ENCODE data around the gene USH1G.
"Not testable (repeated sequence)": the region's sequence is repeated elsewhere in the genome, so short reads cannot be mapped to it uniquely, and the experiment has no call there.

USH1G gene

DNA sequence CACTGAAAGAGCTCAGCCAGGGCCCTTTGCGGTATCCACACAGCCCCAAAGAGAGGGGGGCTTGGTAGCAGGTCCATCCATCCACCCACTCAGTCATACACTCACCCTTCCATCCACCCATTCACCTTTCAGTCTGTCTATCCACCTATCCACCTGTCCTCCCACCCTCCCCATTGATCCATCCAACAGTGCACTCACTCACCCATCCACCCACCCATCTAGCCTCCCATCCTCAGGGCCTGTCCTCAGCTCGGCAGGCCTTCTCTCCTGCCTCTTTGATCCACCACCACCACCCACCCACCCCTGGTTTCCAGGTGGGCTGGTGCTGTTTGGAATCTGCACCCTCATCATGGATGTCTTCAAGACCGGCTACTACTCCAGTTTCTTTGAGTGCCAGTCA, 2.2 kb upstream of the USH1G start:
- DNase-seq = no peak

DNA sequence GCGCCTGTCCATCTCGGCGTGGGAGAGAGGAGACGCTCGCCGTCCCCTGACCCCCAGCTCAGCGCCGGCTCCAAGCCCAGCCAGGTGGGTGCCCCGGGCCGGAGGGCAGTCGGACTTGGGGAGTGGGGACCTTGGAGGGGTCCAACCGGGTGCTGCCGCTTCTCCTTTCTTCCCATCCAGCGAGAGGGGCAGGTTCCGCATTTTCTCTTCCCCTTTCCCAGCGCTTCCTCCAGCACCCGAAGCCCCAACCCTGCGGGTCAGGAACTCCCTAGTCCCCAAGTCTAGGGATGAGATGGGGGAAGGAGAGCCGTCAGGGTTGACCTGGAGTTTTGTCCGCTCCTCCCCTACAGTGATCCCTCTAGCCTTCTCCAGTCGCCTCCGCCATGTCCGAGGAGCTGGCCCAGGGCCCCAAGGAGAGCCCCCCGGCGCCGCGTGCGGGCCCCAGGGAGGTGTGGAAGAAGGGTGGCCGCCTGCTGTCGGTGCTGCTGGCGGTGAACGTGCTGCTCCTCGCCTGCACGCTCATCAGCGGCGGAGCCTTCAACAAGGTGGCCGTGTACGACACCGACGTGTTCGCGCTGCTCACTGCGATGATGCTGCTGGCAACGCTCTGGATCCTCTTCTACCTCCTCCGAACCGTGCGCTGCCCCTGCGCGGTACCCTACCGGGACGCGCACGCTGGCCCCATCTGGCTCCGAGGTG, 1.3 kb upstream of the USH1G start, which contains the start of gene OTOP2:
Gene OTOP2 (plus strand): TSS at position 24 of the 699 bp plus-strand sequence. CDS start 360 bp downstream, at position 384.
- no peak for DNase-seq

DNA sequence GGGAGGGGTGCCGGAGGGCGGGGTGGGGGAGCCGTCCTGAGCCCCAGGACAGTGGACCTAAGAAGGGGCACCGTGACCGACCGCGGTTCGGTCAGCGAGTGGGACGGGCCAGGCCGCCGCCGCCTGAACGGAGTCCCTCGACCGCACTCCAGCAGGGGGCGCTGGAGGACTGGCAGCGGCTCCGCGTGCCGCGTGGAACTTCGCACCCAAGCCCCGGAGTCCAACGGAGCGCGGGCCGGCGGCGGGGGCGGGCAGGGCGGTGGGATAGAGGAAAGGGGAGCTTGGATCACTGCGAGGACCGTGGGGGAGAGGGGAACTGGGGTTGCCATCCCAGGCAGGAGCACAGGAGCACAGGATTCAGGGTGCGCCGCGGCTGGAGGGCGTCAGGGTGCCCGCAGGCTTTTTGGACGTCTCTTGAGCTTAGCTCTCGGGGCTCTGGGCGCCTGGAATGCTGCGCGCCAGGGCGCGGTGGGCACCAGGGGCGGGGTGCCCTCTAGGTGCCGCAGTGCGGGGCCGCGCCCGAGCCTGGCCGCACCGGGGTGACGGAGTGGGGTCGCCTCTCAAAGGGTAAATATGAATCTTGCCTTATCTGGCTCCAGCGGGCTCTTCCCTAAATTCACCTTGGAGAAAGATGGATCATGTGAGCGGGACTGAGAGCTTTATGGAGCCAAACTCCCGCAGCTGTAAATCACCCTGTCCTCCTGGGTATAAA, 639 bp upstream of the USH1G start:
- peak; percentile 82 for DNase-seq

DNA sequence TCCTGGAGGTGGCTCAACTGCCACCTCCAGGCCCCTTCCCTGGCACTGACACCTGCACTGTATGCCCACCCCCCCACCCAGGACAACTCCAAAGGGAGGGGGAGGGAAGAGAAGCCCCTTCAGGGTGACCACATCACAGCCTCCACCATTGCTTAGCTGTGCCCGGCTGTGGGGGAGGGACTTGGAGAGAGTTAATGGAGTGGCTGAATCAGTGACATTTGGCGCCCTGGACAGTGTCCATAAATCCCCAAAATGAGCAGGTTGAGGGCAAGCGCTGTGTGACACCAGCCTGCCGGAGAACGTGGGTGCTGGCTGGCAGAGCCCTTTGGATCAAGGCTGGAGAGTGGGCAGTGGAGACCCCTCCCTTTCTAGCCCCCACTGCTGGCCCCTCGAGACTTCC, 883 bp downstream of the USH1G start:
- DNase-seq = no peak

DNA sequence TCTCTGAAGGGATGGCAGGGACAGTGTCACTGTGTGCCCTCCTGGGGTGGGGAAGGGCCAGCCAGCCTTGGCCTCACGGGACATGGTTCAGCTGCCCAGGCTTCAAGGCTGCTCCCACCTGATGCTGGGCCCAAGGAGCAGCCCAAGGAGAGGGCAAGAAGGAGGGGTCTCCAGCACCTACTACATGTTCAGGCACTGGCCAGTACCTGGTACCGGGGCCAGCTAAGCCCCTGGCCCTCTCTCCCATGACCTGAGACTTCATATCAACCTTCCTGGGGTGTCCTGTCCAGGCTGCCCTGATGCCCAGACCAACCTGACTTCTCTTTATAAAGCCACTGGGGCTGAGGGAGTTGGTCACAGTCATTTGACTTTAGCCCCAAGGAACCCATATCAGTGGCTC, 1.3 kb downstream of the USH1G start:
- DNase-seq = no peak

DNA sequence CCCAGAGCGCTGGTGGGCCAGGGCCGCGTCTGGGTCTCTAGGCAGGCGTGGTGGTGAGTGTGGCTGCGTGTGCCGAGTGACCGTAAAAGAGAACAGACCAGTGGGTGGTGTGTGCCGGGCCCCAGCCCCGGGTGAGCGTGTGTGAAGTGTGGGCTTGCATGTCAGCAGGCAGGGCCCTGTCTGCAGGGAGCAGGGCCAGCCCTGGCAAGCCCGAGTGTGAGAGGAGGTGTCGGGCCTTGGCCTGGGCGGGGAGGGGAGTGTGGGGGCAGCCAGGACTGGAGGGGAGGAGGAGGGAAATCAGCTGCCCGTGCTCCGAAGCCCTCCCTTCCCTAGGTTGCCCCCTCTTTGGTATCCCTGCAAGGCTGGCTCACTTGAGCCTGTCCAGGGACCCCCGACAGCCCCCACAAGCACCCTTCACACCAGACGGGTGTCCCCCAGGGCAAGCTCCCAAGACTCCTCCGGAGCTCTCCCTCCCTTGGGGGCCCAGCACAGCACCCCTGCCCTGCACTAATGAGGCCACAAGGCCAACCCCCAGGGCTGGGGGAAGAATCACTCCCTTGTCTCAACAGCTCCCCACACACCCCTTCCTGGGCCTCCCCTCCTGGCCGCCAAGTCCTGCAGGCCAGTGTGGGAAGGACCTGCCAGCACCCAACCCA, 1.9 kb downstream of the USH1G start:
- no peak for DNase-seq

- DNase-seq = no peak
These were observed 2.4 kb downstream of the USH1G start for GRCh38 chr17:74920642-74921025.

DNA sequence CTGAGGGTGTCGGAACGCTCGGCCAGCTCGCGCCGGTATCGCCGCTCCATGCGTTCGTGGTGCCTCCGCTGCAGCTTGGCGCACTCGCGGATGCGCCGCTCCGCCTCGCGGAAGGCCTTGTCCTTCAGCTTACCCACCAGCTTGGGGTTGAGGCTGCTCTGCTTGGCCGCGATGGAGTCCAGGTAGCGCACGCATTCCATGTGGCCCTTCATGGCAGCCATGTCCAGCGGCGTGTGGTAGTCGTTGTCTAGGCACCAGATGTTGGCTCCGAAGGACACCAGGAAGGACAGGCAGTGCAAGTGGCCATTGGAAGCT, 2.8 kb downstream of the USH1G start:
- no peak for DNase-seq

DNA sequence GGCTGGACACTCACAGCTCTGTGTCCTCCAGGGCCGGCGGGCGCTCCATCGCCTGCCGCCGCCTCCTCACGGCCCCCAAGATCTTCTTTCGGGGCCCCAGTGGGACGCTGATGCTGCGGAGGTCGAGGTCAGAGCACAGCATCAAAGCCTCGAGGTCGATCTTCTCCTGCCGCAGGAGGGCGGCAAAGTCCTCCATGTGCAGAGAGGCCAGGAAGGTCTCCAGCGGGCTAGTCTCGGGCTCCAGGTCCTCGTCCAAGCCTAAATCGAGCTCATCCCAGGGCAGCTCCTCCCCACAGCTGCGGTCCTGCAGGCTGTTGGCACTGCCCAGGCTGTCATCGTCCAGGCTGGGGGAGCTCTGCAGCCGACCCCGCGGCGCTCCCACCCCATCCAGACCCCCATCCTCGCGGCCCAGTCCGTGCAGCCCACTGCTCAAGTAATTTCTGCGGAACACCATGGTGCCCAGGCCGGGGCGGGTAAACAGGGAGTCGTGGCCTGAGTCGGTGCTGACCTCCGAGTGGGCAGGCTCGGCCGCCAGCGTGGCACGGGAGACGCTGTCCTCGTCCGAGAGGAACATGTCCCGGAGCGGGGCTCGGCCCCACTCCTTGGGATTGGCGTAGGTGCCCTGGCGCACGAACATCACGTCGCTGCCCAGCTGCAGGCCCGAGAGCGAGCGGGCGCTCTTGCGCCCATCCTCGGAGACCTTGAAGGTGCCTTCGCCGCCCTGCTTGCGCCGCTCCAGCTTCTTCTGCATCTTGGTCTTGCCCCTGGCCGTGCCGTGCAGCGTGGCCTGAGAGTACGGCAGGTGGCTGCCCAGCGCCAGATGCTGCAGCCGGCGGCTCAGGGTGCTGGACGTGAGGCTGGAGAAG, 3.4 kb downstream of the USH1G start:
- no peak for DNase-seq

- DNase-seq = no peak
These were observed 4.1 kb downstream of the USH1G start for GRCh38 chr17:74918906-74919305.

GRCh38 chr17:74917430-74917829, 5.6 kb downstream of the USH1G start:
- DNase-seq = no peak

GRCh38 chr17:74916851-74917199, 6.2 kb downstream of the USH1G start:
- DNase-seq = no peak

DNA sequence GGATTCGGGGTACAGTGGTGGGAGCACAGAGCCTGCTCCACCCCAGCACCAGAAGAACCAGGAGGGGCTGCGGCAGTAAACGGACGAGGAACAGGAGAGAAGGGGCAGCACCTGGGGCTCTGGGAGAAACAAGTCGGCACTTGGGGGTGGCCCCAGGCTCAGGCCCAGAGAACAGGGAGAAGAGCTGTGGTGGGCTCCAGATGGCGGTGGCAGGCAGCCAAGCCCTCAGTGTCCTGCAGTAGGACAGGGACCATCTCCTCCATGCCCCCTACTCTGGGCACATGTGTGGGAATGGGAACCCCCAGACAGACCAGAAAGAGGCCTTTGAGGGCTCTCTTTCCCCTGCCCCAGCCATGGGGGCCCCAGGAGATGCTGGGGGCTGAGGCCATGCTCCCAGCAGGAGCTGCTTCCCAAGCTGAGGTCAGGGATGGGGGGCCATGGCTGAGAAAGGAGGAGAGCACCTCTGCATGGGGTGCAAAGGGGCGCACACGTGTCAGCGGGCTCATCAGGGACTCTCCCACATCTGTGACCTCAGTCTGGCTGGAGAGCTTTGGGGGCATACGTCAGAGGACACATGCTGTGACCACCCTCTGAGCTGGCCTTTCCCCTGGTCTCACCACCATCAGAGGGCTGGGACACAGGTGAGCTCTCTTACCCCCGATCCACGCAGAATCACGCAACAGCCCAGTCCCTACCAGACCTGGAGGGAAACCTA, 6.8 kb downstream of the USH1G start:
- DNase-seq = no peak

DNA sequence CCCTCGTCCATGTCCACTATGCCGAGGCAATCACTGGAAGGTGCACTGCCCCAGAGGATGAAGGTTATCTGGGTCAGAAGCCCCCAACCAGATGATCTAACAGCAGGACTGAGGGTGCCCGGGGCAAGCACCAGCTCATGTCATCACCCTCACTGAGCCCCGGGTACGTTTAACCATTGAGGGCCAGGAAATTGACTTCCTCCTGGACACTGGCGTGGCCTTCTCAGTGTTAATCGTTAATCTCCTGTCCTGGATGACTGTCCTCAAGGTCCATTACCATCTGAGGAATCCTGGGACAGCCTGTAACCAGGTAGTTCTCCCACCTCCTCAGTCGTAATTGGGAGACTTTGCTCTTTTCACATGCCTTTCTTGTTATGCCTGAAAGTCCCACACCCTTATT, 11.6 kb downstream of the USH1G start:
- not testable (repeated sequence) for DNase-seq

- not testable (repeated sequence) for DNase-seq
These were observed 14.0 kb downstream of the USH1G start for GRCh38 chr17:74909097-74909496.

DNA sequence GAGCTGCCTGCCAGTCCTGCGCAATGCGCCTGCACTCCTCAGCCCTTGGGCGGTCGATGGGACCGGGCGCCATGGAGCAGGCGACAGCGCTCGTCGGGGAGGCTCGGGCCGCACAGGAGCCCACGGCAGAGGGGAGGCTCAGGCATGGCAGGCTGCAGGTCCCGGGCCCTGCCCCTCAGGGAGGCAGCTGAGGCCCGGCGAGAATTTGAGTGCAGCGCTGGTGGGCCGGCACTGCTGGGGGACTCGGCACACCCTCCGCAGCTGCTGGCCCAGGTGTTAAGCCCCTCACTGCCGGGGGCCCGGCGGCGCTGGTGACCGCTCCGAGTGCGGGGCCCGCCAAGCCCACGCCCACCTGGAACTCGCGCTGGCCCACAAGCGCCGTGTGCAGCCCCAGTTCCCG, 16.0 kb downstream of the USH1G start:
- DNase-seq = no peak

- DNase-seq = not testable (repeated sequence)
These were observed 16.8 kb downstream of the USH1G start for GRCh38 chr17:74906214-74906793.

- no peak for DNase-seq
These were observed 18.2 kb downstream of the USH1G start for GRCh38 chr17:74904687-74905409.

- no peak for DNase-seq
These were observed 19.4 kb downstream of the USH1G start for GRCh38 chr17:74903671-74904070.

DNA sequence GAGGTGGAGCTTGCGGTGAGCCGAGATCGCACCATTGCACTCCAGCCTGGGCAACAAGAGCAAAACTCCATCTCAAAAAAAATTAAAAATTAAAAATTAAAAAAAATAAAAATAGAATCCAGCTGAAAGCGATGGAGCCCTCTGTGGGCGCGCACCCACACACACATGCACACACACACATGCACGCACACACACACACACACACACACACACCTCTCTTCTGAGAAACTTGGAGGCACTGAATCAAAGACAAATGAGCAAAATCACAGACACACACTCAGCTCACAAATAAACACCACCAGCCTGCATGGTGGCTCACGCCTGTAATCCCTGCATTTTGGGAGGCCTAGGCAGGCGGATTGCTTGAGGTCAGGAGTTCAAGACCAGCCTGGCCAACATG, 20.0 kb downstream of the USH1G start:
- DNase-seq = no peak

- DNase-seq = no peak
These were observed 21.5 kb downstream of the USH1G start for GRCh38 chr17:74901353-74902135.
